HG03175 (cell line): ENCODE results near the gene TMEM220.

ENCODE experiments used
- ATAC-seq: cut with Tn5 transposase; IDR thresholded peaks from one replicate; pipeline ENCODE4 v1.9.1; 2021; ENCODE audit warnings: mild to moderate bottlenecking, moderate library complexity; ENCODE audit not compliant: unreplicated experiment

Gene TMEM220

DNA sequence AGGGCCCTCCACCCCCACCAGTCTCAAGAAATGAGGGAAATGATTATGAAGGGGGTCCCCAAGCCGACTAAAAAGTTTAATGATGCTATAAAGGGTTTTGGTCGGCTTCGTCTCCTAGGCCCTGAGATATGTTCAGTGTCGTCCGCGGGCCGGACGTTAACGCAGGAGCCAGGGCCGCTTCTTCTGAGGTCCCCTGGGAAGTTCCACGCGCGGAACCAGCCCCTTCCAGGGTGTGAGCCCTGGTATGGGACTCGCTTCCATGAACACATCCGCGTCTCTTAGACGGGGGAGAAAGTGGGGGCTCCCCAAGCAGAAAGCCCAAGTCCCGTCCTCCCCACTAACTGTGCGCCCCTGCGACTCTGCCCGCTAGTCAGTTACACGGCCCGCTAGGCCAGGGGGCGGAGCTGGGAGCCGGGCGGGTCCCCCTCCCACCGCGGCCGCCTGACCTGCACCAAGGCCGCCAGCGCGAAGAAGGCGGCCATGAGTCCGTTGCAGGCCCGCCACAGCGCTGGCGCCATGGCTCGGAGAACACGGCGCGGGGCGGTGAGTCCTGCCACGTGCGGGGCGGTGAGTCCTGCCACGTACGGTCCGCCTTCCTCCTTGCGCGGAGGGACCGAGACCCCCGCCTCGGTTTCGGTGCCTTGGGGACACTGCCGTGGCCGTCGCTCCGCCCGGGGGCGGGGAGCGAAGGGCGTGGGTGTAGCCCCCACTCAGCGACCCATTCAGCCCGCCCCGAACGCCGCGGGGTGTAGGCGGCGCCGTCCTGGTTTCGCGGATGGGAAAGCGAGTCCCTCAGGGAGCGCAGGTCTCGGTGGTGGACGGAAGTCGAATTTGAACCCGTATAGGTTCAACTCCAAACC lies at the start of gene TMEM220:
TSS of gene TMEM220 (minus strand) at position 690 of the 860 bp plus-strand sequence. CDS start at position 518, 172 bp downstream.
- peak; percentile 73 for ATAC-seq

DNA sequence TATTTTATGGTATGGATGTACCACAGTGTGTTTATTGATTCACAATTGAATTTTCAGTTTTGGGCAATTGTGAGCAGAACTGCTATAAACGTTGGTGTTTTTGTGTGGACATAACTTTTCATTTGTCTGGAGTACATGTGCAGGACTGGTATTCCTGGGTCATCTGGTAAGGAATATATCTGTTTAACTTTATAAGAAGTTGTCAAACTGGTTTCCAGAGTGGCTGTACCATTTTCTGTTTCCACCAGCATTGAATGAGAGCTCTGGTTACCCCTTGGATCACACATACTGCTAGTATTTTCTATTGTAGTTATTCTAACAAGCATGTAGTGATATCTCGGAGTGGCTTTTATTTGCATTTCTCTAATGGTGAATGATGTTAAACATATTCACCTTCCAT lies 49.8 kb upstream of the TMEM220 start:
- ATAC-seq: no peak

DNA sequence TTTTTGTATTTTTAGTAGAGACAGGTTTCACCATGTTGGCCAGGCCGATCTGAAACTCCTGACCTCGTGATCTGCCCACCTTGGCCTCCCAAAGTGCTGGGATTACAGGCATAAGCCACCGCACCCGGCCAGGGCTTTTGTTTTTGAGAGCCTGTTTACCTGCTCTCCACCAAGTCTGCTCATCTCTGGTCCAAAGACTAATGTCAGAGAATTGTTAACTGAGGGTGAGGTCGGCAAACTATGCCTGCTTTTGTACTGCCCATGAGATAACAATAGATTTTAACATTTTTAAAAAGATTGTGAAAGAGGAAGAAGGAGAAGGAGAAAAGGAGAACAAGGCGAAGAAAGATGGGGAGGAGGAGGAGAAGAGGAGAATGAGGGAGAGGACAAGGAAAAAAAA lies 48.1 kb upstream of the TMEM220 start:
- ATAC-seq: no peak

DNA sequence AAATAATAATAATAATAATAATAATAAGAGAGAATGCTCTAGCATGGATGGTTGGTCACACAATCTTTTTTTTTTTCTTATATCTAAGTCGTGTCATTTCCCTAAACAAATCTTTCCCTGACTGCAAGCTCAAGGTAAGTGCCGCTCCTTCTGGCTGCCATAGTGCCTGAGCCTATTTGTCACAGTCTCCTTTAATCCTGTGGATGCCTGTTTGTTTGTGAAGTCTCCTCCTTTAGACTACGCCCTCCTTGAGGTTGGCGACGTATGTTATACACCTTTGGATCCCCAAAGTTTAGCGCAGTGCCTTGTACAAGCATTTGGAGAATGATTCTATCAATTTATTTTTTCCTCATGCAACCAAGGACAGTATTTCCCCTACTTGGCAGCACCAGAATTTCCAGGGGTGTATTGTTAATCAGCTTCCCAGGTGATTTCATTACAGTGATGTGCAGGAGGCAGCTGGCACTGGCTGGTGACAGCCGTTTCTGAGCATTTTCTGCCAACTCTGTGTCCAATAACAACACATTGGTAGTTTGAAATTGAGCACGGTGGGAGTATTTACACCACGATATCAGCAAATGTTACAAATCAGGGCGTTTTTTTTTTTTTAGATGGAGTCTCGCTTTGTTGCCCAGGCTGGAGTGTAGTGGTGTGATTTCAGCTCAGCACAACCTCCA lies 47.4 kb upstream of the TMEM220 start:
- ATAC-seq: no peak

DNA sequence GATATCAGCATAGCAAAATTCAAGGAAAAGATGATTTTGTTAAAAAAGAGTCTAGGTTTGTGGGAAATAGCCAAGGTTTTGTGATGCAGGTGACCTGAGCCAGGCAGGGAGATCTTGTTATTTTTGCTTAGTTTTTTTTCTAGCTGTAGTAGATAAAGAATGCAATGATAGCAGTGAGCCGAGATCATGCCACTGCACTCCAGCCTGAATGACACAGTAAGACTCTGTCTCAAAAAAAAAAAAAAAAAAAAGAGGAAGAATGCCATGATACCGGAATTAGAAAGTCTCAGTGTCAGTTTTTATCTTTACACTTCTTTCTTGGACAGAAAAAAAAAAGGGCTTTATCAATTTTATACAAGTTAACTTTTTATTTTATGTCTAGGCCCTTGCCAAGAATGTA lies 46.6 kb upstream of the TMEM220 start:
- no peak for ATAC-seq

DNA sequence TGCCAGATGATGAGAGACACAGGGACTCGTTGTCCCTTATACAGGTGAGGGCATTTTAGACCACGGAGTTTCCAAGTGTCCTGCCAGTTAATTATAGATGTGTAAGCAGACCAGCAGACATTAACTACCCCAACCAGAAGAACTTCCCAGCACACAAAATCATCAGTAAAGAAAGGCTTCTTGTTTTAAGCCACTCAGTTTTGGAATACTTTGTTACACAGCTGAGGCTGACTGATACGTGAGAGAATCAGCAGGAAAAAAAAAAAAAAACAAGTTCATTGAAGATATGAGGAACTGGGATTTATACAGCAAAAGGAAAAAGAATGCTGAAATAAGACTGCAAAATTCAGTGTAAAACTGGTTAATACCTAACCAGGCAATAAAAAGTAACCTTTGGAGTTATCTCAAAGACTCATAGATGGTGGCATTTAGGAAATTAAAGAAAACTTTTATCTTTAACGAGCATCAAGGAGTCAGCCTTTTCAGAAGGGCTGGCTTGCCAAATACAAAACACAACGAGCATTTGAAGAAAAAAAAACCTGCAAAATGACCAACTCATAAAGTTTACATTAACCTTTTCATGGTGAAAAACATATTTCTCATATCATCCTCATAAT lies 46.0 kb upstream of the TMEM220 start:
- ATAC-seq: no peak

DNA sequence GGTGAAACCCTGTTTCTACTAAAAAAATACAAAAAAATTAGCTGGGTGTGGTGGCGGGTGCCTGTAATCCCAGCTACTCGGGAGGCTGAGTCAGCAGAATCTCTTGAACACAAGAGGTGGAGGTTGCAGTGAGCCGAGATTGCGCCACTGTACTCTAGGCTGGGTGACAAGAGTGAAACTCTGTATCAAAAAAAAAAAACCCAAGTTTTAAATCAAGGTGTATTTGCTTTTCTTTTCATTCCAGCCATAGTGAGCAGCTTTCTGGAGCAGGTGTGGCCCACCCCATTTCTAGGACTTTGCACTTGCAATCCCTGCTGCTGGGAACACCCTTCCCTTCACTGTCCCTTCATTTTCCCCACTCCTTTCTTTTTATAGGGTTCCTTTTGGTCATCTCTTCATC lies 45.2 kb upstream of the TMEM220 start:
- no peak for ATAC-seq

DNA sequence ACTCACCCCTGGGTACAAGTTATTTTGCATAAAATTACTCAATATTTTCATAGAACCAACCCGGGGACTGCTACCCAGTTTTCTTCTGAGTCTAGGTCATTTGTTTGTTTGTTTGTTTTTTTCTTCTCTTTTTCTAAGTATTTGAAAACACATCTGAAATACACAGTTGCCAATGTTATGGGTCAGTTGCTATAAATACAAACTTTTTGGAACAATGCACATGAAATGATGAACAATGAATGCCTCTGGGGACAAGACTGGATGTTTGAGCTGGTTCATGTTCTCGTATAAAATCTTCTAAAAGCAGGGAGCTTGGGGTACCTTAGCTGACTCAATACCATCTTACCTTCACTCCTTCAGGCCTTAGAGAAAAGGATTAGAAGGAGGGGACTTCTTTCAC lies 43.6 kb upstream of the TMEM220 start:
- ATAC-seq: no peak

DNA sequence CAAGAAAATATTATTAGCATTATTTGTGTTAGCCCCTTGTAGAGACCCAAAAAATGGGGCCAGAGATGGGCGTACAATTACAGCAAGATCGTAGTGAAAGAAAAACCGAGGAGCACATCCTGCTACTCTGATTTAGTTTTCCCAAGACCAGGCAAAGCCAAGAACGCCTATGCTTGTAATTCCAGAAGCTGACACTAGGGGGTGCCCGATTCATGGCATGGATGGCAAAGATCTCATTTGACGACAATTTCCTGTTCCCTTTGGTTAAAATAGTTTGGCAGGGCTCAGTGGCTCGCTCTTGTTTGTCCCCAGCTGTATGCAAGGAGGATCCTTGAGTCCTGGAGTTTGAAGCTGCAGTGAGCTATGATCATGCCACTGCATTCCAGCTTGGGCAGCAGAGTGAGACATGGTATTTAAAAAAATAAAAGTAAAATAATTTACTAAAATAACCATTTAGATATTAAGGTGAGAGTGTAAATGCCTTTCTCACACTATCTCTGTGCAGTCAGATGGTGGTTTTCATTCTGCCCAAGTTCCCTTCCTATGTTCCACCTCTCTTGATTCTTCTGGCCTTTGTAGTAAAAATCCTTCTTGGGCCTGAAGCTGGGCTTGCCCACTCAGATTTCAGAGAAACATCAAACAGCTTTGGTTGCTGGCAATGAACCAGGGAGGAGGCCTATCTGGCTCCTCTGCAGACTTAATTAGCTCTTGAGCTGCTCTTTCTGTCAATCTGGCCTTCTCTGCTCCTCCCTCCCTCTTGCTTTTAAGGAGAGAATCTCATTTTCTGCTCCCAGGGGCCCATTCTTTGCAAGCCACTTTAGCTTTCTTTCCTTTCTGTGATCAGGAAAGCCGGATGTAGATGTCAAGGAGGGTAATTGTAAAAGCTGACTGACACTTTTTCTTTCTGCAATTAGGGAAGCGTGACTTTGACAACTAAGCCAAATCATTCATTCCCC lies 42.9 kb upstream of the TMEM220 start:
- ATAC-seq: no peak

DNA sequence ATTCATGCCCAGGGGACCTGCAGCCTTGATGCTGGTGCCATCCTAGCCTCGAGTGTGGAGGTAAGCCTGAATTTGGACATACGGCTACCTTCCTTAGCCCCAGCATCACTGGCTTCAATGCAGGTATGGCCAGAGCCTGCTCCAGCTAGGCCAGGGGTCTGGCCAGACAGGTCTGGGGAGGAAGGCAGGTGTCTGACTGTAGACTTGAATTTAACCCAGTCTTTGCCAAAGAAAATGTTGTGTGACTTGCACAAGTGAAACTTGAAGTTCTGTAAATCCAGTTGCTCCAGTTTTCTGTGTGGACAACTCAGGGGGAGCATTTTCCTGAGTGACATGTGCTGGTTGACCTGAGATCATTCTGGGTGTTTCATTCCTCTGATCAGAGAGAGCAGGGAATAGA lies 41.3 kb upstream of the TMEM220 start:
- ATAC-seq: no peak

DNA sequence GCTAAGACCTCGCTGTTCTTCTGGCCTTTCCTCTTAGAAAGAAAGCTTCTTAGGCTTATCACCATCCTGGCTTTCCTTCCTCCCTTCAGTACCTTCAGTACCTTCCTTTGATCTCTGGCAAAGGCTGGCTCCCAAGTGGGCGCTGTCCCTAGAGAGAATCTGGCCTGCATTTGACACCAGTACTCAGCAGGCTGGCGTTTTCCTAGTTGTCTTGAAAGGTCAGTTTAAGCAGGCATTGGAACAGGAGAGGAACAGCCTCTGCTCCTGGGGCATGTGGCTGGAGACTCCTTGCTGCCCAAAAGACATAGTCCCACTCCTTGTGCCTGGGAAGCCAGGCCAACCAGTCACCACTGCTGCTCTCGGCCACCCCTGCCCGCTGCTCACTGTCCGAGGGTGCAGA lies 40.0 kb upstream of the TMEM220 start:
- ATAC-seq: no peak

DNA sequence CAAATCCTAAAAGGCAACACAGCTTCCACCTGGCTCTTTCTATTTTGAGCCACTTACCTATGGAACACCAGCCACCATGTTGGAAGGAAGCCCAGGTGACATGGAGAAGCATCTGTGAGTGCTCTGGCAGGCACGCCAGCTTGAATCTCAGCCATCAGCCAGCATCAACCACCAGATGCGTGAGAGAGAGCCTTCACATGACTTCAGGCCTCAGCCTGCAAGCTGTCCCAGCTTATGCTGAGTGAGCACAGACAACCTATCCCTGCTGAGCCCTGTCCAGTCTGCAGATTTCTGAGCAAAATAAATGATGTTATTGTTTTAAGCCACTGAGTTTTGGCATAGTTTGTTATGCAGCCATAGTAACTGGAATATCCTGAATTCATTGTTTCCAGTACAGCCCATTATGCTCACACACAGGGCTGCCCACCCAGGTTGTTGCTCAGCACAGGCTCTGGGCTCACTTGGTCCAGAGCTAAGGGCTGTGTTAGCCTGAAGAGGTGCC lies 39.0 kb upstream of the TMEM220 start:
- no peak for ATAC-seq

DNA sequence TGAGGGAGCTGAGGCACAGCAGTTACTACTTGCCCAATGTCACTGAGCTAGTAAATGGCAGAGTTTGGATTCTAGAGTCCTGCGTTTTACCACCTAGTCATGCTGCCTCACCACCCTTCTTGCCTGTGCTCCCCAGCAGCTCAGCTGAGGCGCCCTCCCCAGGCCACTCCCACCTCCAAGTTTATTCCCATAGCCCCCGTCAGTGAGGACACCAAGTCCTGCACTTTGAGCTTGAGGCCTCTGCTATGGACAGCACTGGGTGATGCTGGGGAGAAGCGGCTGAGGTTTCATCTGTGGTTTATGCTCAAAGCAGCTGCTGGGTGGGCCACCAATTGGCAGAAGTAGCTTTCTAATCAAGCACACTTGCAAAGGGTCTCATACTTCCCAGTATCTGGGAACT lies 37.4 kb upstream of the TMEM220 start:
- no peak for ATAC-seq

DNA sequence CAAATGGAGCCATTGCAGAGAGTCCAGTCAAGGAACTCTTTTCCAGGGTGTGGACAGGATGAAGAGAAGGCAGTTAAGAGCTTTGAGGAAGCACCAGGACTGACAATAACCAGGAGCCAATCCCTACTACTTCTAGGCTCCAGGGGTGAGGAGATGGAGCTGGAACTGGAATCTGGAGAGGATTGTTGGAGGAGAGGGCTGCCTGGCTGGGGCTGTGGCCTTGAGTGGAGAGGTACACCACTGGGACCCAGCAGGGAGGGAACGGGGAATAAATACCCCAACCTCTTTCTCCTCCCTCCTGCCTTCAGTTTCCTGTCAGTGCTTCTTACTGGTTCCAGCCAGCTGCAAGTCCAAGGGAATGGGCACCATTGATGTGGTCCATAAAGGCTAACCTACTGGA lies 32.2 kb upstream of the TMEM220 start:
- ATAC-seq: no peak

DNA sequence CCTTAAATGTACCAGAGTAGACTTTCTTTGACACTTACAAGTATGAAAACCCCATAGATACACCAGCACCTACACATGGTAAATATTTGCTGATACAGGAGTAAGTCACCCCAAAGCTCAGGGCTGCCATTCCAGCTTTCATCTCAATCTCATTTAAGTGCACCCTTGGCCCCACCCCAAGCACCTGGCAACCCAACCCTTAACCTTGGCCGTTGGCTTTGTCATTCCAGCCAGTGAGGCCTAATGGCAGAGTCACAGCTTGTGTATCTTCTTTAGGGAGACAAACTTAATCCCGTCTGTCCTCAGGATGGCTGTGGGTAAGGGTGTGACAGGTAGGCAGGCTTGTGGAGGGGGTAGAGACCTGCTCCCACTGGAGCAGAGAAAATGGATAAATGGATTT lies 31.5 kb upstream of the TMEM220 start:
- ATAC-seq: no peak

DNA sequence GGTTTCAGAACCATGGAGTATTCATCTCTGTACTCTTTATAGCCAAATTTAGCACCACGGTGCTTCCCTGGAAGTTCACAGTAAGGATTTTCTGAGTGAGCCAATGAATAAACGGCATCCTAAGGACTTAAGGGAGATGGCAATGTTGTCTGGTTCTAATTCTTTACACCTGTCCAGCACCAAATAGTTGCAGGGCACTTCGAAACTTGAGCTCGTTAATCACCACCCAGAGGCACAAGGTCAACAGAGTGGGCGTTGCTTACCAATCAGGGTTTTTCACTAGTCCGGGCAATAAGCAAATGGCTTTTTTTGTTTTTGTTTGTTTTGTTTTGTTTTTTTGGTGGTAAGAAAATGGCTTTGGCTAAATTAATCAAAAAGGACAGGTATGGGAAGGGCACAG lies 28.2 kb upstream of the TMEM220 start:
- no peak for ATAC-seq

DNA sequence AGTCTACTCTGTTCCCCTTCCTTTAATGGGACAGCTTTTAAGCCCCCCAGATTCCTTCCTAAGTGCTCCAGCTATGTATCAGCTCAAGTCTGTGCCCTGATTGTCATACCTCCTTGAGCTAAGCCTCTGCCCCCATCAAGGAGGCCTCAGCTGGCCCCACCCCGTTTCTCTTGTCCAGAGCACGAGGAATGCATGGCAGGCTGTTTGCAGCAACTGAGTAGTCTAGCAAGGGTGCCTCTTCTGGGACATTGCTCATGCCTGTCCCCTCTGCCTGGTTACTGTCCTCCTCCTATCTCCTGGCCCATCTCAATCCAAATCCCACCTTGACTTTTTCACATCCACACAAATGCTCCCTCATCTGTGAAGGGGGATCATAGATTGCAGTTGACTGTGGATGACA lies 27.8 kb upstream of the TMEM220 start:
- no peak for ATAC-seq

DNA sequence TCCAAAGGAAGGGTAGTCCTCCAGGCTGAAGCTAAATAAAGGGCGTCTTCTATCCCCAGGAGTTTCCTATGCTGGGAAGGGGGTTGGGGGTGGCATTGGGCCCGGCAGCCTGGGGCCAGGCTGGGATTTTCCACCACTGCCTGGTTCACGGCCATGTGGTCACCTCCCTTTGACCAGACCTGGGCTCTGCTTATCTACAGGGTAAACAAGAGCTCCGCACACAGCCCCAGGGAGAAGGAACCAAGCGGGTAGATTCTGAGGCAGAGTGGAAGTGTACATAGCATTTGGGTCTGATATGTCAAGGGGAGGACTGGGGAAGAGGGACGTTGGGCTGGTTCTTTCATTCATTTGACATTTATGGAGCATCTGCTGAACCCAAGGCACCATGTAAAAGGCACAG lies 27.2 kb upstream of the TMEM220 start:
- no peak for ATAC-seq

DNA sequence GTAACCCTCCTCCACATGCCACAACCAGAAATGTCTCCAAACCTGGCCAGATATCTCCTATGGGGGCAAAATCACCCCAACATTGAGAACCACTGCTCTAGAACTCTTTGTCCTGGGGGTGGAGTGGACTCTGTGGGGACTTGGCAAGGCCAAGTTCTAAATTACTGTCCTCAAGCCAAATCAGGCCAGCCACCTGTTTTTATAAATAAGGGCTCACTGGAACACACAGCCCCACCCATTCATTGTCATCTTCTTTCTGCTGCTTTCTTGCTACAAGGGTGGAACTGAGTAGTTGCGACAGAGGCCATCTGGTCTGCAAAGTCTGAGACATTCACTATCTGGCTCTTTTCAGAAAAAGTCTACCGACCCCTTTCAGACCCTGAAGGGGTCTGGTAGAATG lies 26.8 kb upstream of the TMEM220 start:
- no peak for ATAC-seq

DNA sequence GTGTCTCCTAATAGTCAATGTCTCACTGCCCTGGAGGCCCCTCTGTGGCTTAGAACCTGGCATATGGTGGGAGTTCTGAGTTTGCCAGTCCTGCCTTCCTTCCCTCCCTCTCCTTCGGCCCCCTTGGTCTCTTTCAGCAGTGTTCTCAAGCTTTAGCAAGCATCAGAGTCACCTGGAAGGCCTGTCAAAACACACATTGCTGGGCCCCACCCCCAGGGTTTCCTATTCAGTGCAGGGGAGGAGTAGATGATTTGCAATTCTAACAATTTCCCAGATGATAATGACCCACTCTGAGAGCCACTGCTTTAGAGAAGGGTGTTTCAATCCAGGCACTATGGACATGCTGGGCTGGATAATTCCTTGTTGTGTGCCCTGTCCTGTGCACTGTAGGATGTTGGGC lies 26.4 kb upstream of the TMEM220 start:
- no peak for ATAC-seq
